ENCODE results near the gene OVAAL. TPM values are rescaled to one million over a fixed set of nuclear protein-coding genes. Genes with fewer than 3 reads are reported as not detected.

The OVAAL gene
- total and polyA plus RNA-seq, 9 of the 15 experiments (the other 6 are each of a cell fraction or from before 2014, with no cell fraction given) = 0.04 to 0.18 (median 0.08) TPM; not detected in 4

DNA sequence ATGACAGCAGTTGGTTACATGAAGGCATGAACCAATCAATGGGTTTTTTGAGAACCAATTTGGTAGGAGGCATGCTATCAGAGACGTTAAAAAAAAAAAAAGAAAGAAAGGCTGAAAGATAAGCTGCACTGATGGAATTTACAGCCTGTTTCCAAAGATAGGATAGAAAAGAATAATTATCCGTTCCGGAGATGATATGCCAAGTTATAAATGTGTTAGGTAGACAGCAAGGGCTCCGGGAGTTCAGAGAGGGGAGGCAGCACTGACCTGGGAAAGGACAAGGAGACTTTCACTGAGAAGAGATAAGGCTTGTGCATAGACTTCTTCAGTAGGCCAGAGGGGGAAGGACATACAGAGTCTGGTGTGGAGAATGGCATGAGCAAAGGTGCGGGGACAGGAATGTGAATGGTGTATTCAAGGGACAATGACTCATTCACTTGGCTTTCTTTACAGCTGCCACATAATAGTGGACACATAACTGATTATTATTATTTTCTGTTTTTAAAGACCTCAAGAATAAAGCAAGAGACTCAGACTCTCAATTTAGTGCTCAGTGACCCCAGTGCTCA lies 31.6 kb upstream of the OVAAL start (continued):
- TF ChIP-seq L3MBTL2 (IDR thresholded peaks at IDR 0.05) (no peak), ZNF766 (CRISPR knock-in tag; conservative IDR thresholded peaks at IDR 0.05) (no peak), ZFX (CRISPR knock-in tag; IDR thresholded peaks at IDR 0.05) (peak; percentile 45; the same call in 1 of the 2 replicates), JUNB (CRISPR knock-in tag; conservative IDR thresholded peaks at IDR 0.05) (no peak), ZFPM2 (CRISPR knock-in tag; IDR thresholded peaks at IDR 0.05) (no peak), PPARD (CRISPR knock-in tag; IDR thresholded peaks at IDR 0.05) (no peak), TBP (optimal IDR thresholded peaks at IDR 0.05; ENCODE audit: low read depth, low read length) (no peak), NCOR1 (IDR thresholded peaks at IDR 0.05) (peak; percentile 25; the same call in 1 of the 2 replicates), NR2C2 (CRISPR knock-in tag; IDR thresholded peaks at IDR 0.05) (no peak), NR2C2 (tag; IDR thresholded peaks at IDR 0.05) (peak; percentile 35; the same call in 1 of the 2 replicates), ZNF507 (tag; conservative IDR thresholded peaks at IDR 0.05) (no peak), POLR3G (IDR thresholded peaks at IDR 0.05; ENCODE audit: extremely low read depth, insufficient read length, insufficient replicate concordance) (no peak), RAD51 (IDR thresholded peaks at IDR 0.05; ENCODE audit: borderline replicate concordance, low read depth) (peak; percentile 22; the same call in 1 of the 2 replicates), ZNF24 (IDR thresholded peaks at IDR 0.05) (0 out of 2 replicates have a peak, but pooled peaks have one; percentile 16), BHLHE40 (IDR thresholded peaks at IDR 0.05; ENCODE audit: low read length) (peak; percentile 52), E2F3 (CRISPR knock-in tag; IDR thresholded peaks at IDR 0.05) (no peak), TAF15 (IDR thresholded peaks at IDR 0.05; ENCODE audit: low read depth, low read length) (no peak), FUS (optimal IDR thresholded peaks at IDR 0.05; ENCODE audit: low read depth, low read length) (no peak), ZNF224 (CRISPR knock-in tag; IDR thresholded peaks at IDR 0.05) (no peak), FOSL1 (tag; conservative IDR thresholded peaks at IDR 0.05) (peak; percentile 85), U2AF2 (optimal IDR thresholded peaks at IDR 0.05; ENCODE audit: low read depth, low read length) (no peak), EWSR1 (IDR thresholded peaks at IDR 0.05; ENCODE audit: borderline replicate concordance, low read depth, partially characterized antibody) (no peak), HNRNPK (IDR thresholded peaks at IDR 0.05; ENCODE audit: low read depth, low read length, poor library complexity, severe bottlenecking) (no peak), RBM17 (IDR thresholded peaks at IDR 0.05; ENCODE audit: borderline replicate concordance, low read depth, low read length) (no peak)
- TF ChIP-seq, protein P1, sequence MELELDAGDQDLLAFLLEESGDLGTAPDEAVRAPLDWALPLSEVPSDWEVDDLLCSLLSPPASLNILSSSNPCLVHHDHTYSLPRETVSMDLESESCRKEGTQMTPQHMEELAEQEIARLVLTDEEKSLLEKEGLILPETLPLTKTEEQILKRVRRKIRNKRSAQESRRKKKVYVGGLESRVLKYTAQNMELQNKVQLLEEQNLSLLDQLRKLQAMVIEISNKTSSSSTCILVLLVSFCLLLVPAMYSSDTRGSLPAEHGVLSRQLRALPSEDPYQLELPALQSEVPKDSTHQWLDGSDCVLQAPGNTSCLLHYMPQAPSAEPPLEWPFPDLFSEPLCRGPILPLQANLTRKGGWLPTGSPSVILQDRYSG (tag; conservative IDR thresholded peaks at IDR 0.05; ENCODE audit: low read depth) = no peak
- TF ChIP-seq, protein P2, sequence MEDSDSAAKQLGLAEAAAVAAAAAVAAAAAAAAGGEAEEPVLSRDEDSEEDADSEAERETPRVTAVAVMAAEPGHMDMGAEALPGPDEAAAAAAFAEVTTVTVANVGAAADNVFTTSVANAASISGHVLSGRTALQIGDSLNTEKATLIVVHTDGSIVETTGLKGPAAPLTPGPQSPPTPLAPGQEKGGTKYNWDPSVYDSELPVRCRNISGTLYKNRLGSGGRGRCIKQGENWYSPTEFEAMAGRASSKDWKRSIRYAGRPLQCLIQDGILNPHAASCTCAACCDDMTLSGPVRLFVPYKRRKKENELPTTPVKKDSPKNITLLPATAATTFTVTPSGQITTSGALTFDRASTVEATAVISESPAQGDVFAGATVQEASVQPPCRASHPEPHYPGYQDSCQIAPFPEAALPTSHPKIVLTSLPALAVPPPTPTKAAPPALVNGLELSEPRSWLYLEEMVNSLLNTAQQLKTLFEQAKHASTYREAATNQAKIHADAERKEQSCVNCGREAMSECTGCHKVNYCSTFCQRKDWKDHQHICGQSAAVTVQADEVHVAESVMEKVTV (CRISPR knock-in tag; IDR thresholded peaks at IDR 0.05) = no peak
- TF ChIP-seq, protein P3, sequence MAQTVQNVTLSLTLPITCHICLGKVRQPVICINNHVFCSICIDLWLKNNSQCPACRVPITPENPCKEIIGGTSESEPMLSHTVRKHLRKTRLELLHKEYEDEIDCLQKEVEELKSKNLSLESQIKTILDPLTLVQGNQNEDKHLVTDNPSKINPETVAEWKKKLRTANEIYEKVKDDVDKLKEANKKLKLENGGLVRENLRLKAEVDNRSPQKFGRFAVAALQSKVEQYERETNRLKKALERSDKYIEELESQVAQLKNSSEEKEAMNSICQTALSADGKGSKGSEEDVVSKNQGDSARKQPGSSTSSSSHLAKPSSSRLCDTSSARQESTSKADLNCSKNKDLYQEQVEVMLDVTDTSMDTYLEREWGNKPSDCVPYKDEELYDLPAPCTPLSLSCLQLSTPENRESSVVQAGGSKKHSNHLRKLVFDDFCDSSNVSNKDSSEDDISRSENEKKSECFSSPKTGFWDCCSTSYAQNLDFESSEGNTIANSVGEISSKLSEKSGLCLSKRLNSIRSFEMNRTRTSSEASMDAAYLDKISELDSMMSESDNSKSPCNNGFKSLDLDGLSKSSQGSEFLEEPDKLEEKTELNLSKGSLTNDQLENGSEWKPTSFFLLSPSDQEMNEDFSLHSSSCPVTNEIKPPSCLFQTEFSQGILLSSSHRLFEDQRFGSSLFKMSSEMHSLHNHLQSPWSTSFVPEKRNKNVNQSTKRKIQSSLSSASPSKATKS (CRISPR knock-in tag; IDR thresholded peaks at IDR 0.05) = no peak
